ENCODE results near the gene TIAM1.

DNA sequence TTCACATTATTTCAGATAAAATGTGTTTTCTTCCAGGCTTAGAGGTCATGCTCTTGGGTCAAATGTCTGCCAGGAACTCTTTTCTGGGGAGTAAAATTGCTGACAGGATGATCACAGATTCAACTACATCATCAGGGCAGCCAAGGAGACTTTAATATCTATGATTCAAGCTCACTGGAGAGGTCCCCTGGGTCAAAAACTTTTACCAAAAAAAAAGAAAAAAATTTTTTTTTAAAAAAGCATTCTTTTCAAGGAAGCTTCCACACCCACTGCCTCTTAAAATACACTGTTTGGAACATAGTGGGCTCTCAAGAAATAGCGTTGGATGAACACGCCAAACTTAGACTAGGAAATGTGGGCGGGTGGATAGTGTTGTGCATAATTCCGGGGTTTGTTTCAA, 81.3 kb downstream of the TIAM1 start:
- TF ChIP-seq CTCF (IDR thresholded peaks at IDR 0.05) (no peak), POLR2A (IDR thresholded peaks at IDR 0.05) (no peak), EP300 (IDR thresholded peaks at IDR 0.05) (no peak), POLR2AphosphoS5 (IDR thresholded peaks at IDR 0.05) (no peak)

Data from stomach (tissue), 4 donors.